Sigmoid colon (tissue), 7 donors: Measurements from ENCODE around the gene TACC2. TPM values are rescaled to one million over a fixed set of nuclear protein-coding genes. Genes with fewer than 3 reads are reported as not detected.

ENCODE experiments used
- DNase-seq: peaks from one replicate; pipeline ENCODE4 v3.0.0-alpha.2; 2019
- H3K27ac ChIP-seq, 4 donors: fragments of 200-600 bp; sonication (generic); one replicate each; pipeline ENCODE4 v1.5.1; 2016 to 2019; ENCODE audit warnings: mild to moderate bottlenecking in 1 of 4
- H3K27me3 ChIP-seq, 3 donors: fragments of 200-600 bp; sonication (generic); one replicate each; pipeline ENCODE4 v1.5.1; 2019; ENCODE audit warnings: mild to moderate bottlenecking in 1 of 3
- H3K36me3 ChIP-seq, 4 donors: fragments of 200-600 bp; sonication (generic); one replicate each; pipeline ENCODE4 v1.5.1; 2016 to 2019
- H3K4me1 ChIP-seq, 4 donors: fragments of 200-600 bp; sonication (generic); one replicate each; pipeline ENCODE4 v1.5.1; 2017 to 2019
- H3K4me3 ChIP-seq, 4 donors: fragments of 200-600 bp; sonication (generic); one replicate each; pipeline ENCODE4 v1.5.1; 2017 to 2019; ENCODE audit warnings: mild to moderate bottlenecking in 2 of 4, moderate library complexity in 1 of 4
- H3K9me3 ChIP-seq, 4 donors: fragments of 200-600 bp in 3 of 4; sonication (generic) in 3 of 4; one replicate each; pipeline versions ENCODE4 v1.5.1 to v1.6.1; 2013 to 2019
- CTCF ChIP-seq, 4 experiments: fragments of 450-650 bp in 3 of 4; fragments of 200-600 bp in 1 of 4; IDR thresholded peaks; one replicate each; pipeline ENCODE4 v1.5.1; 2016 to 2019; ENCODE audit warnings: antibody characterized with exemption in 4 of 4, mild to moderate bottlenecking in 3 of 4, moderate library complexity in 2 of 4
- EP300 ChIP-seq, 4 donors: sonication (generic); formaldehyde crosslinking; IDR thresholded peaks; one replicate each; pipeline ENCODE4 v1.6.1; 2017; ENCODE audit warnings: antibody characterized with exemption in 4 of 4
- POLR2A ChIP-seq, 2 donors: fragments of 450-650 bp; IDR thresholded peaks; one replicate each; pipeline ENCODE4 v1.6.1; 2016; ENCODE audit warnings: antibody characterized with exemption in 2 of 2, mild to moderate bottlenecking in 2 of 2, moderate library complexity in 2 of 2
- POLR2AphosphoS5 ChIP-seq, 4 donors: sonication (generic); formaldehyde crosslinking; IDR thresholded peaks; one replicate each; pipeline ENCODE4 v1.6.1; 2017; ENCODE audit warnings: antibody characterized with exemption in 4 of 4
- WGBS, 2 donors: extraction: QIAGEN DNeasy Blood & Tissue Kit; methylation state at CpG; one replicate each; pipeline ENCODE4 v1.1.7; 2013; 5-methylcytosine and 5-hydroxymethylcytosine counted together
- intact Hi-C: fragments of 100-400 bp; cut with DNase I; formaldehyde crosslinking; loops from one replicate; pipeline ENCODE4 v1.15.1; 2023
- polyA plus RNA-seq, 3 donors: library from polyadenylated mRNA; stranded (reverse); fragments of 200-250 nt; gene quantifications; one replicate each; pipeline ENCODE4 v1.2.3, GENCODE V29; 2013
- total RNA-seq, 4 donors: library from RNA; depleted of rRNA; stranded (reverse); fragments of >200 nt; gene quantifications; one replicate each; pipeline ENCODE4 v1.1.0, GENCODE V29; 2016
- donor health status: healthy with polysubstance abuse.
- donor health status: Bipolar disorder and iron deficiency.
- donor health status: healthy.

Gene TACC2
- total and polyA plus RNA-seq, 7 donors: 43.7 to 173 (median 71.0) TPM

DNA sequence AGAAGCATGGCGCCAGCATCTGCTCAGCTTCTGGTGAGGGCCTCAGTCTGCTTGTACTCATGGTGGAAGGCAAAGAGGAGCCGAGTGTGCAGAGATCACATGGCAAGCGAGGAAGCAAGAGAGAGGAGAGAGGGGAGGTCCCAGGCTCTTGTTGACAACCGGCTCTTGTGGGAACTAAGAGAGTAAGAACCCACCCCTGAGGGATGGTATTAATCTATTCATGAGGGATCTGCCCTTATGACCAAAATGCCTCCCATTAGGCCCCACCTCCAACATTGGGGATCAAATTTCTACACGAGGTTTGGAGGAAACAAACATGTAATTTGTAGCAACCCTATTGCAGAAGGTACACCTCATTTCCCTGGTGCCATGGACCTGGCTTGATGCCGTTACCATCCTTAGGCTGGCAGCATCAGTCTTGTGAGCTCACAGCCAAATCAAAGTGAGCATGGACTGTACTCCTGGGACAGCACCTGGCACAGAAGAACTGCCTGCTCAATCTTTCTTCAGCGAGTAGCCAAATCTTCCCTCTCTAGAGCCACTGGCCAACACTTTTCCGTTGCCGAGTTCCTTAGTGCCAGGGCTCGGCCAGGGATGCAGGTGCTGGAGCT lies 288.7 kb downstream of the TACC2 start:
- WGBS, 2 donors: 81 to 83% methylated on average over 10 of the region's 10 CpGs
- Histone ChIP-seq H3K27ac (no peak overlapping the region), H3K4me3 (no peak overlapping the region), H3K9me3 (no peaks in the 10 kb centered on the region), H3K27me3 (no peaks in the 10 kb centered on the region), H3K4me1 (no peaks in the 10 kb centered on the region), H3K36me3 (no peaks in the 10 kb centered on the region)
- intact Hi-C loops: loop anchor here (5.0 kb wide), 1 partner anchor 290 kb away; no protein-coding TSS in a partner anchor
- DNase-seq: peak; percentile 19
- TF ChIP-seq POLR2A (IDR thresholded peaks at IDR 0.05): no peak
- no peak for TF ChIP-seq EP300 (IDR thresholded peaks at IDR 0.05)
- TF ChIP-seq CTCF (IDR thresholded peaks at IDR 0.05): no peak
- no peak for TF ChIP-seq POLR2AphosphoS5 (IDR thresholded peaks at IDR 0.05)

DNA sequence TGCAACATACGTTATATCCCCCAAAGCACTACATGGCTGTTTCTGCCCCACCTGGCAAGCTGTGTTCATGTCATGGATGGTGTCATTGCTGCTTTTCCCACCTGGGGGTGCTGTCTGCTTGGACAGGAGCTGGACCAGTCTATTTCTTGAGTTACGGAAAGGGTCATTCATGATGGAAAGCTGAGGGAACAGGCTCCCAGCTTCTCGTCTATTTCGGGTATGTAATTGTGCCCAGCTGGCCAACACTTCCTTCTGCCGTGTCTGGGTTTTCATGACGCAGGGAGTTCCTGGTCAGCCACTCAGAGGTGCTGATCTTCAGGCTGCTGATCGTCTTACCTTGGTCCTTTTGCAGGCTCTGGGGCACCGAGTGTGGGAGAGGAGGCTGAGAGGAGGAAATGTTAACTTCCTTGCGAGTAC lies 290.8 kb downstream of the TACC2 start:
- intact Hi-C loops: loop anchor here (5.0 kb wide), 1 partner anchor 288 kb away; no protein-coding TSS in a partner anchor
- no peak for TF ChIP-seq POLR2A (IDR thresholded peaks at IDR 0.05)
- TF ChIP-seq CTCF (IDR thresholded peaks at IDR 0.05): peak in 3 of 4 experiments; percentile 23 to 51 (median 44)
- H3K4me3 ChIP-seq: no peak overlapping the region
- no peaks in the 10 kb centered on the region for H3K9me3 ChIP-seq
- peak; percentile 58 for DNase-seq
- no peaks in the 10 kb centered on the region for H3K36me3 ChIP-seq
- no peak overlapping the region for H3K27ac ChIP-seq
- peaks cover 0 to 8% (median 2%) of the 10 kb centered on the region in 4 donors for H3K4me1 ChIP-seq
- WGBS, 2 donors: 42 to 47% methylated on average over 9 of the region's 9 CpGs
- H3K27me3 ChIP-seq: no peaks in the 10 kb centered on the region

GRCh38 chr10:122280156-122280555 lies 291.2 kb downstream of the TACC2 start:
- DNase-seq: peak; percentile 35
- Histone ChIP-seq H3K27me3 (no peaks in the 10 kb centered on the region), H3K27ac (no peak overlapping the region), H3K9me3 (no peaks in the 10 kb centered on the region), H3K4me1 (peaks cover 0 to 12% (median 4%) of the 10 kb centered on the region in 4 donors), H3K4me3 (no peak overlapping the region), H3K36me3 (no peaks in the 10 kb centered on the region)
- TF ChIP-seq EP300 (IDR thresholded peaks at IDR 0.05) (no peak), POLR2AphosphoS5 (IDR thresholded peaks at IDR 0.05) (no peak), POLR2A (IDR thresholded peaks at IDR 0.05) (no peak), CTCF (IDR thresholded peaks at IDR 0.05) (no peak)
- intact Hi-C loops: no loop called here
- 75 to 79% methylated on average over 7 of the region's 7 CpGs for WGBS, 2 donors

- H3K9me3 ChIP-seq: no peaks in the 10 kb centered on the region
- H3K4me3 ChIP-seq: no peak overlapping the region
- H3K27me3 ChIP-seq: no peaks in the 10 kb centered on the region
- 92 to 93% methylated on average over 7 of the region's 7 CpGs for WGBS, 2 donors
- no peaks in the 10 kb centered on the region for H3K36me3 ChIP-seq
- peaks cover 0 to 12% (median 6%) of the 10 kb centered on the region in 4 donors for H3K4me1 ChIP-seq
- TF ChIP-seq EP300 (IDR thresholded peaks at IDR 0.05) (no peak), POLR2AphosphoS5 (IDR thresholded peaks at IDR 0.05) (no peak), POLR2A (IDR thresholded peaks at IDR 0.05) (no peak), CTCF (IDR thresholded peaks at IDR 0.05) (no peak)
- intact Hi-C loops: no loop called here
- H3K27ac ChIP-seq: no peak overlapping the region
- DNase-seq: no peak
Measured at GRCh38 chr10:122281018-122281626, 292.2 kb downstream of the TACC2 start.
